ENCODE data around the gene SPON1.

SPON1 gene

GRCh38 chr11:14059491-14059890, 97.0 kb downstream of the SPON1 start:
- no peak for DNase-seq (ENCODE audit: low spot score)
- no peak for TF ChIP-seq CTCF (IDR thresholded peaks at IDR 0.05; ENCODE audit: extremely low read depth, missing control alignments)

- no peak for TF ChIP-seq CTCF (IDR thresholded peaks at IDR 0.05; ENCODE audit: extremely low read depth, missing control alignments)
- DNase-seq (ENCODE audit: low spot score), result no peak
Observed at GRCh38 chr11:14061721-14062120, 99.2 kb downstream of the SPON1 start.

DNA sequence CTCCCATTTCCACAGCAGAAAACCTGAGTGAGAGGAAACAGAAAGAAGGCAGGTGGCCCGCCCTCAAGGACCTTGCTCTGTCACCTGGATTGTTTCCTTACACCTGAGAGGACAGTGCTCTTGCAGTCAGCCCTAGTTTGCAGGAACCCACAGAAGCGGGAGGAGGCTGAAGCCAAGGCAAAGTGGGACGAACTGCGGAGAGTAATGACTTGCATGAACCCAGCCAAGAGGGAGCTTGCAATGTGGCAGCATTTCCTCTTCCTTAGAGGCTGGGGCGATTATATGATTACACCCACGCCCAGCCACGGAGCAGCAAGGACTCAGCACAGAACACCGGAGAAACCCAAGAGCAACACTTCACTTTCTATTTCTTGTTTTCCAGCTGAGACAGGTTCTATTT, 102.6 kb downstream of the SPON1 start:
- no peak for TF ChIP-seq CTCF (IDR thresholded peaks at IDR 0.05; ENCODE audit: extremely low read depth, missing control alignments)
- no peak for DNase-seq (ENCODE audit: low spot score)

GRCh38 chr11:14065681-14066080, 103.2 kb downstream of the SPON1 start:
- TF ChIP-seq CTCF (IDR thresholded peaks at IDR 0.05; ENCODE audit: extremely low read depth, missing control alignments), result no peak
- DNase-seq (ENCODE audit: low spot score), result no peak

GRCh38 chr11:14067686-14068085, 105.2 kb downstream of the SPON1 start:
- TF ChIP-seq CTCF (IDR thresholded peaks at IDR 0.05; ENCODE audit: extremely low read depth, missing control alignments), result no peak

DNA sequence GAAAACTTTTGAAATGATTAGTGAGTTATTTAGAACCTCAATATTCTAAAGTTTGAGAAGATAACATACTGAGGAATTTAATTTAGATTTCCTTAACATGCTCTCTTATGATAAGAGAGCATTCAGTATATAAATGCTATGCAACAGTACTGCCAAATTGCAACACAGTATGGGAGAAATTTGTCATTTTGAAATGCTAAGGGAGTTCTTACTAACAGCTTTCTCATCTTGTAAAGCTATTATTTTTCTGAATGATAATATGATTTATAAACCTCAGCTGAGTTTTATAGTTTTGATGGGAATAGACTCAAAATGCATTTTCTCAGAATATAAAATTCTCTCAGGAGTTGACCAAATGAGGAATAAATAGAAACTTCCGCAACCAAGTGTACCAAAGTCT, 108.4 kb downstream of the SPON1 start:
- TF ChIP-seq CTCF (IDR thresholded peaks at IDR 0.05; ENCODE audit: extremely low read depth, missing control alignments), result no peak
- DNase-seq (ENCODE audit: low spot score), result no peak

More at GRCh38 chr11:14067686-14068085, 105.2 kb downstream of the SPON1 start:
- DNase-seq (ENCODE audit: low spot score), result no peak

GRCh38 chr11:14073849-14074476, 111.4 kb downstream of the SPON1 start:
- no peak for TF ChIP-seq CTCF (IDR thresholded peaks at IDR 0.05; ENCODE audit: extremely low read depth, missing control alignments)

More at GRCh38 chr11:14073849-14074476, 111.4 kb downstream of the SPON1 start:
- no peak for DNase-seq (ENCODE audit: low spot score)

All from GM20000 (cell line).